CD4-positive, alpha-beta T cell treated with Interferon alpha-2 for 1 hour (primary cell): ENCODE measurements around the gene MIDN.

Experiments used
- DNase-seq, 2 donors: peaks; one replicate each; pipeline ENCODE4 v3.0.0-alpha.2; 2020 to 2022

MIDN gene

GRCh38 chr19:1220976-1221903 lies 27.1 kb upstream of the MIDN start:
- DNase-seq: no peak

- DNase-seq: no peak
These were observed 26.5 kb upstream of the MIDN start for GRCh38 chr19:1221904-1222255.

DNA sequence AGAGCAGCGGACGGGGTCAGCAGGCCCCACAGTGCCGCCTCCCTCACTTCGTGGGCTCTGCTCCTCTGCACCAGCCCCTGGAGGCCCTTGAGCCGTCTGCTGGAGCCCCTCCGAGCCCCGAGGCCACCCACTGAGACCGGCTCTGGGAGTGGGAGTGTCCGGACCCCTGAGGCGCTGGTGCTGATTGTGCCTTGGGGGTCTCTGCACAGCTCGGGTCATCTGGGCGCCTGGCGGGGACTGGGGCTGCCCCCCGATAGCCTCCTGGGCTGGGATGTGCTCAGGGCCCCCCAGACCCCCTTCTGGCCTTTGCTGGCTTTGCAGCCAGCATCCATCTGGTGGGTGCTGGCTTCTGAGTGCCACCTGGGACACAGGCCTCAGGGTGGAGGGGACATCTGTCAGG lies 26.0 kb upstream of the MIDN start:
- DNase-seq: no peak

DNA sequence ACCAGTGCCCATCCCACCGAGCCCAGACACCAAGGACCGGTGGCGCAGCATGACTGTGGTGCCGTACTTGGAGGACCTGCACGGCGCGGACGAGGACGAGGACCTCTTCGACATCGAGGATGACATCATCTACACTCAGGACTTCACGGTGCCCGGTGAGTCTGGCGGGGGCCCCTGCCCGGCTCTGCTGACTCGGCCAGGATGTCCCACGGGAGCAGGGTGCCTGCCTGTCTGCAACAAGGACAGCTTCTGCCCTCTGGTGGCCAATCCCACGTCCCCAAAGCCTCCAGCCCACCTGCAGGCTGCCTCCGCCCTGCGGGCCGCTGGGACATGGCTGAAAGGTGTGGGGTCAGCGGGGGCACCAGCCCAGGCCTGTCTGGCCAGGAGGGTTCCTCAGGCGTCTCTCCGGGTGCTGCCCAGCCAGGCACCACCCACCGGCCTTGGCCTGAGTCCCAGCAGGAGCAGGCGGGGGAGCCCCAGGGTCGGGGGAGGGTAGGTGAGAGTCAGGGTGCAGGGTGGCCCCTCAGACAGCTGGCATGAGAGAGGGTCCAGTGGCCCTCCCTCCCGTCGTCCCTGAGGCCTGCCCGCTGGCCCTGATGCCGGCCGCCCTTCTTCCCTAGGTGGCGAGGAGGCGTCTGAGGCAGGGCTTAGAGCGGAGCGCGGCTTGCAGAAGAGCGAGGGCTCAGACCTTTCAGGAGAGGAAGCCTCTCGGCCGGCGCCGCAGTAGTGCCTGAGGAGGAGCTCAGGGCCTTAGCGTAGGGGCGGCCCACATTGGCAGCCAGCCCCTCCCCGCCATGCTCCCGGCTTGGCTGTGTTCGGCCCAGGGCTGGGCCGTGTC lies 25.1 kb upstream of the MIDN start:
- DNase-seq: peak in 1 of 2 donors; percentile 31

- DNase-seq: no peak
These were observed 24.1 kb upstream of the MIDN start for GRCh38 chr19:1224047-1224825.

GRCh38 chr19:1224847-1225246 lies 23.5 kb upstream of the MIDN start:
- DNase-seq: no peak

DNA sequence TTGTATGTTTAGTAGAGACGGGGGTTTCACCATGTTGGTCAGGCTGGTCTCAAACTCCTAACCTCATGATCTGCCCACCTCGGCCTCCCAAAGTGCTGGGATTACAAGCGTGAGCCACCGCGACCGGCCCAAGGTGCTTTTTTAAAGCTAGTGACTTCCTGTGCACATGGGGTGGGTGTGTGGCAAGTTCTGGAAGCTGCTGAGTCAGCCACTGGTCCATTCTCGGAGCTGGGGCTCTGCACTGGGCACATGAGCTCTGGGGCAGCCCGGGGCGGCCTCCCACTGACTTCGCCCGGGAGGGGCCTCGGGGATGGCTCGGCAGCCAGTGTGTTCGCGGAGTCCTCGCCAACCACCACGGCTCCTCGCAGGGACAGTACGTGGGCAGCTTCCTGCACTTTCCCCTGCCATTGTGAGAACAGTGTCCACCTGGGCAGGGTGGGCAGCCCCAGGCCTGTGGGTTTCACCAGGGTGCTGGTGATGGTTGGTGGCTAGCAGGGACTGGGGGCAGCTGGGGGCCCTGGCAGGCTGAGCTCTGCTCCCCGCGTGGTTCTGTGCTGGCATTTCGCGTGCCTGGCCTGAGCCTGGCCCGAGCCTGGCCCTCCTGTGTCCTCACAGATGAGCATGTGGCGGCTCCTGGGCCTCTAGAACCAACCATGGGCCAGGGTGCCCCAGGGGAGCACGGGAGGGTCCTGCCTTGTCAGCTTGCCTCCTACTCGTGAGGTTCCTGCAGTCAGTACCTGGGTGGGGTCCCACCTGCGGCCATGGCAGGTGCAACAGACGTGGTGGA lies 22.8 kb upstream of the MIDN start:
- no peak for DNase-seq

- no peak for DNase-seq
These were observed 22.2 kb upstream of the MIDN start for GRCh38 chr19:1226227-1226518.

DNA sequence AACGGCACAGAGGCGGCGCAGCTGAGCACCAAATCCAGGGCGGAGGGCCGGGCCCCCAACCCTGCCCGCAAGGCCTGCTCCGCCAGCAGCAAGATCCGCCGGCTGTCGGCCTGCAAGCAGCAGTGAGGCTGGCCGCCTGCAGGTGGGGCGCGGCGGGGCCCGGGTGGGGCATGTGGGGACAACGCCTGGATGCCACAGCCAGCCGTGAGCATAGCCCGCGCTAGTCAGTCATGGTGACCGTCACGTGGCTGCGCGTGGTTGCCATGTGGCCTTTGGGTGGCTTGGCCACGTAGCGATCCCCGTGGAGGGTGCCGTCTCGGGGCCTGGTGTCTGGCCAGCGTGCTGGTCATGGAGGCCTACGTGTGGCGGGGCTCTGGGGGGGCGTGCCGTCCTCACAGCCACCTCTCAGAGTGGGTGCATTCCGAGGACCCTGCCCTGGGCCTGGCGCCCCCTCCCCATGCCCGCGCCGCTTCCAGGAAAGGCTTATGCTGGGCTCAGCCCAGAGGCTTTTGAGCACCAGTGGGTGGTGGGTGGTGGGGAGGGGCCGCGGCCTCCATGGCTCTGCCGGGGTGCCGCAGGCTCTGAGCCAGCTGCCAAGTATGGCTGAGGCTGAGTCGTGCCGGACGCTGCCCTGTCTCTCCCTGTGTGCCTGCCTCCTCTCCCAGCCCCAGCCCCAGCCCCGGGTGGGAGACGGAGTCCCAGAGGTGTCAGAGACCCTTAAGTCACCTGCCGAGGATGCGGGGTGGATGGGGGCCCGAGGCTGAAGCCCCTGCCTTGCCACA lies 21.7 kb upstream of the MIDN start:
- no peak for DNase-seq

GRCh38 chr19:1227304-1228054 lies 20.9 kb upstream of the MIDN start:
- DNase-seq: no peak

DNA sequence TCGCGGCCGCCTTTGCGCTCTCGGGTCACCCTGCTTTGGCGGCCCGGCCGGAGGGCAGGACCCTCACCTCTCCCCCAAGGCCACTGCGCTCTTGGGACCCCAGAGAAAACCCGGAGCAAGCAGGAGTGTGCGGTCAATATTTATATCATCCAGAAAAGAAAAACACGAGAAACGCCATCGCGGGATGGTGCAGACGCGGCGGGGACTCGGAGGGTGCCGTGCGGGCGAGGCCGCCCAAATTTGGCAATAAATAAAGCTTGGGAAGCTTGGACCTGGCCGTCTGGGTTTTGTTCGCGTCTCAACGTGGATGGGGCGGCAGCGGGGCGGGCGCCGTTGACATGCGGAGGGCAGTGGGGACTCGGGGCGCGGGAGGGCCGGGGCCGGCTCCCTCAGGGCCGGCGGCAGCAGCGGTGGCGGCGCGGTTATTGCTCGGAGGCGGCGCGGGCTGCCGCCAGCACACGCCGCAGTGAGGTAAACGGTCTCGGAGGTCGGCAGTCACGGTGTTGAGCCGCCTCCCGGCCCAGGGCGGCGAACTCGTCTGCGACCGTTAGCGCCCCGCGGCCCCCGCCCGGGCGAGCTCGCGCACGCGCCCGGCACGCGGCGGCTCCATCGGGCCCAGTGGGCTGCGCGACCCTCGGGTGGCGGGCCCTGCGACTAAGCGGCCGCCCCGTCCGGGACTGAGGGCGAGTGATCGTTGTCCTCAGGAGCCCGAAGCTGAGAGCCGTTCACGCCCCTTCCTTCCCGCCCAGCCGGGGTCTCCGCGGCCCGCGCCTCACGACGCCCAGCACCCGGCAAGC lies 20.0 kb upstream of the MIDN start:
- no peak for DNase-seq

GRCh38 chr19:1229056-1229923 lies 19.1 kb upstream of the MIDN start:
- no peak for DNase-seq

DNA sequence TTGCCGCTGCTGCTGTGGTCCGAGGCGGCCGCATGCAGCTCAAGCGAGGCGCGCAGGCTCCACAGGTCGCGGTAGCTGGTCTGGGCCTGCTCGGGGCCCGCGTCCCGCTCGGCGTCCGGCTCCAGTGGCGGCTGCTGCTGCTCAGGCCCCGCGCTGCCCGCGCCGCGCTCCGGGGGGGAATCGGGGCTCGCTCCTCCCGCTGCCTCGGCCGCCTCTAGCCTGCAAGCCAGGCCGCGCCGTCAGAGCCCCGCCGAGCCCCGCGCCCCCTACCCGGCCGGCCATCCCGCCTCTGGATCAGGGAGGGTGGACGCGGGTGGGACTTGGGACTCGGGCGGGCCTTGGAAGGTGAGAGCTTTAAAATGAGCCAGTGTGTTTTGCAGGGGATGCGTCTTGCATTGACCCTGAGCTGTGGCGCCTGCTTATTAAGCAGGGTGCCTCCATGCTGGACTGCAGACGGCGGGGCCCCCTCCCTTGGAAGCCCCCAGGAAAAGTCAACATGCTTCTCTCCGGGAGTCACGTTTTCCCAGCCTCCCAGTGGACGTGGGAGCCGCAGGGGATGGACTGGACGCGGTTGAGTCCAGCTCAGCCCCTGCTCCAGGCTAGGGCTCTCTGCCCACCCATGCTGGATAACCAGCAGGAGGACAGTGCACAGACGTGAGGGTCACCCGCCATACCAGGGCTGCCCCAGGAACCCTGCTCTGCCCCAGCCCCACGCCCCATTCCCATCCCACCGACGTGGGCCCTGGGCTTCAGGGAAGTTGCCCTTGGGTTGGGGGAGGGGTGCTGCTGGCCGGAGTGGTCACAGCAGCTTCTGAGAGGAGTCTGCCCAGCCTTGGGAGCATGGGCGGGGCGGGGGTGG lies 18.2 kb upstream of the MIDN start:
- DNase-seq: no peak

- no peak for DNase-seq
These were observed 17.4 kb upstream of the MIDN start for GRCh38 chr19:1230783-1231489.

DNA sequence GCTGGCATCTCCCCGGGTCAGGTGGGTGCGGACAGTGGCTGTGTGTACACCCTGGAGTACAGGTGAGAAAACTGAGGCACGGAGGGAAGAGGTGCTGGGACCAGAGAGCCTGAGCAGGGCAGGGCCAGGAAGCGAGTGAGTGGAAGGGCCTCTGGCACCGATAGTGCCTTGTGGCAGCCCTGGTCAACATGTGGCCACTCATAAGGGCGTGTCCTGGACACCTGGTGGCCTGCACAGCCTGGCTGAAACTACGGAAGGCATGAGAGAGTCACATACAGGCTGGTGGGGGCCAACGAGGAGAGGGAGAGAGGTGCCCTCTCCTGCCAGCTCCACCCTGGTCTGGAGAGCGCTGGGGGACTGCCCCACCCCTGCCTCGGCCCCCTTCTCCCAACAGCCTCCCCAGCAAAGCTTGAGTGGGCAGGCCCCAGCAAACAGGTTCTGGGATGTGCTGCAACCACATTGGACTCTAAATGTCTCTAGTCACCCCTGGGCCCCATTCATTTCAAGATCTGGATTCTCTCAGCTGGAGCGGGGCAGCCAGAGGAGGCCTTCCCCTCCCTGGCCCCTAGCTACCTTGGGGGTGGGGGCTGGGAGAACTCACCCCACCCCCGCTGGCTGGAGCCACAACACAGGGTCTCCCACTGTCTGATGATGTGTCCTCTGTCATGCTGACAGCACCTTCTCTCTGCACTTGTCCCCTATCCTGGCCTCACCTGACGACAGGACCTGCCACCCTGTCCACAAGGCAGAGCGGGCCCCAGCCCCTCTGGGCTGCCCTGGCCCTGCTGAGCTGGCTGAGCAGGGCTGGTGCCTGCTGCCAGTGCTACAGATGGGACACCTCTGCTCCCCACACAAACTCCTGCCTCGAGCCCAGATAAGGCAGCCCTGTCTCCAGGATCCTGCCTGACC lies 16.4 kb upstream of the MIDN start:
- DNase-seq: no peak

- no peak for DNase-seq
These were observed 15.7 kb upstream of the MIDN start for GRCh38 chr19:1232652-1233072.
